Right cardiac atrium (tissue), 5 donors: Measurements from ENCODE around the gene GAGE13. TPM values are rescaled to one million over a fixed set of nuclear protein-coding genes. Genes with fewer than 3 reads are reported as not detected.
"Not testable (repeated sequence)": the region's sequence is repeated elsewhere in the genome, so short reads cannot be mapped to it uniquely, and the experiment has no call there.

Experiments used
- ATAC-seq, 2 donors: fragments of 200-7000 bp; cut with Tn5 transposase; one replicate each; pipeline versions ENCODE4 v1.8.0 to v1.9.1; 2020; ENCODE audit warnings: moderate library complexity in 2 of 2, mild to moderate bottlenecking in 1 of 2
- DNase-seq, 3 donors: peaks; one replicate each; pipeline ENCODE4 v3.0.0-alpha.2; 2020
- H3K27ac ChIP-seq: one replicate; pipeline ENCODE4 v1.5.1; 2013; ENCODE audit warnings: mild to moderate bottlenecking, low read length, control low read depth, moderate library complexity
- H3K27me3 ChIP-seq: one replicate; pipeline ENCODE4 v1.6.1; 2013; ENCODE audit not compliant: control insufficient read depth, insufficient read depth
- H3K4me1 ChIP-seq: one replicate; pipeline ENCODE4 v1.6.1; 2013; ENCODE audit warnings: low read length; ENCODE audit not compliant: control insufficient read depth, insufficient read depth
- H3K4me3 ChIP-seq: one replicate; pipeline ENCODE4 v1.5.1; 2013; ENCODE audit warnings: low read length, control low read depth
- H3K9me3 ChIP-seq: one replicate; pipeline ENCODE4 v1.6.1; 2013; ENCODE audit warnings: low read length; ENCODE audit not compliant: control insufficient read depth
- WGBS: extraction: QIAGEN DNeasy Blood & Tissue Kit; methylation state at CpG from one replicate; pipeline ENCODE4 v1.1.7; 2013; 5-methylcytosine and 5-hydroxymethylcytosine counted together
- intact Hi-C, 4 donors: fragments of 100-400 bp; cut with DNase I; formaldehyde crosslinking; loops; one replicate each; pipeline versions ENCODE4 v1.11.0 to v1.14.0; 2022 to 2023
- polyA plus RNA-seq: library from polyadenylated mRNA; stranded (reverse); fragments of 200-250 nt; gene quantifications from one replicate; pipeline ENCODE4 v1.2.3, GENCODE V29; 2013
- total RNA-seq, 4 donors: library from RNA; stranded (reverse); fragmentation: NEBNext Ultra II Directional; extraction: Animal tissue kit (Norgen Biotek cat#: 25700); gene quantifications; one replicate each; pipeline ENCODE4 v1.2.1, GENCODE V29; 2021
- donor health status: healthy with polysubstance abuse.
- donor health status: DM: no; HTN: yes; CAD: no.
- donor health status: DM: no; HTN: no; CAD: no.
- donor health status: DM: no; HTN: yes; CAD: no; lungs with severe emphysema.
- donor health status: DM: yes; HTN: yes; CAD: no.

The GAGE13 gene
- total and polyA plus RNA-seq, 5 donors = not detected

DNA sequence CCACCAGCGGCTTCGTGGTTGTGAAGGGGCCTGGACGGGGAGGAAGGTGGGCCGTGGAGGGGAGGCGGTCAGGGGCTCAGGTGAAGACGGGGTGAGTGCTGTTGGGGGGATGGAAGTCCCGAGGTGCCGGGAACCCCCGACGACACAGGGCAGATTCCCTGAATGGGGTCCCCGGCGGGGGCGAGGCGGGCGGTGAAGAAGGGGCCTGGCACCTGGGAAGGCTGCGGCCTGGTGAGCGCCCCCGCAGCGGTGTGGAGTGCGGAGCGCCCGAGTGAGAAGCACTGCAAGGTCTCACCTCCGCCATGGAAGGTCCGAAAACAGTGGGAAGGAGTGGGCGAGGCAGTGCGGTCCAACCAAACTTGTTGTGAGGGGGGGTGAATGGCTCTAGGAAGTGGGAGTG lies 459 bp downstream of the GAGE13 start:
- H3K27ac ChIP-seq, ATAC-seq, H3K4me1 ChIP-seq, H3K27me3 ChIP-seq, intact Hi-C loops, H3K9me3 ChIP-seq, H3K4me3 ChIP-seq: not testable (repeated sequence)
- no CpG with 5 or more reads among the region's 26 CpGs for WGBS
- DNase-seq = peak in 1 of 3 donors; percentile 62

DNA sequence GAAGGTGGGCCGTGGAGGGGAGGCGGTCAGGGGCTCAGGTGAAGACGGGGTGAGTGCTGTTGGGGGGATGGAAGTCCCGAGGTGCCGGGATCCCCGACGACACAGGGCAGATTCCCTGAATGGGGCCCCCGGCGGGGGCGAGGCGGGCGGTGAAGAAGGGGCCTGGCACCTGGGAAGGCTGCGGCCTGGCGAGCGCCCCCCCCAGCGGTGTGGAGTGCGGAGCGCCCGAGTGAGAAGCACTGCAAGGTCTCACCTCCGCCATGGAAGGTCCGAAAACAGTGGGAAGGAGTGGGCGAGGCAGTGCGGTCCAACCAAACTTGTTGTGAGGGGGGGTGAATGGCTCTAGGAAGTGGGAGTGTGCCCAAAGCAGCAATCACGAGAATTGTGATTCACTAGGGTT lies 10.1 kb downstream of the GAGE13 start:
- intact Hi-C loops, H3K27ac ChIP-seq, H3K27me3 ChIP-seq, H3K9me3 ChIP-seq, ATAC-seq, H3K4me3 ChIP-seq, H3K4me1 ChIP-seq: not testable (repeated sequence)
- DNase-seq = peak; percentile 10 to 79 (median 25)
- WGBS = 93% methylated on average over 12 of the region's 24 CpGs

GRCh38 chrX:49344496-49345175 lies 13.3 kb downstream of the GAGE13 start:
- H3K4me3 ChIP-seq, ATAC-seq, H3K9me3 ChIP-seq, H3K27me3 ChIP-seq, intact Hi-C loops, DNase-seq, H3K27ac ChIP-seq, H3K4me1 ChIP-seq: not testable (repeated sequence)
- WGBS = 74% methylated on average over 11 of the region's 15 CpGs

- H3K27ac ChIP-seq, ATAC-seq, intact Hi-C loops, DNase-seq, H3K4me3 ChIP-seq, H3K4me1 ChIP-seq, H3K27me3 ChIP-seq, H3K9me3 ChIP-seq: not testable (repeated sequence)
- WGBS = 83% methylated on average over 6 of the region's 10 CpGs
Measured at GRCh38 chrX:49345402-49345801, 14.0 kb downstream of the GAGE13 start.

DNA sequence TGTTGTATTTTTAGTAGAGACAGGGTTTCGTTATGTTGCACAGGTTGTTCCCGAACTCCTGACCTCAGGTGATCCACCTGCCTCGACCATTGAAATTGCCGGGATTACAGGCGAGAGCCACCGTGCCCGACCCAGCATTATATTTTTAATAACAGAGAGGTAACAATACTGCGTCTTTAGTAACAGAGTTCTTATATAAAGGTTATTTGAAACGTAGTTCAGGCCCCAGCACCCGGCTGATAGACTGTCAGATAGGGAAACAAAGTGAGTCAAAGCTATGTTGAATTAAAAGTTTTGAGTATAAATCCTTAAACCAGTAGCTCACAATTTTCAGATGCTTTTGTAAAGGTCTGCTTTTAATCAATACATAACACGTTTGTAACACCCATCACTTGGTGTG lies 14.8 kb downstream of the GAGE13 start:
- peak in 1 of 3 donors; percentile 45 for DNase-seq
- H3K4me1 ChIP-seq, ATAC-seq, intact Hi-C loops, H3K27me3 ChIP-seq, H3K9me3 ChIP-seq, H3K4me3 ChIP-seq, H3K27ac ChIP-seq: not testable (repeated sequence)
- WGBS = 88% methylated on average over 7 of the region's 11 CpGs

Other genes starting within 250 kb of the GAGE13 start
- gene GPKOW, start 207.8 kb upstream of the GAGE13 start, total RNA-seq = 10 to 100 TPM; 17.4 to 20.1 (median 18.1) TPM
- gene GPKOW, start 207.8 kb upstream of the GAGE13 start, polyA plus RNA-seq = 14.2 TPM
- gene MAGIX, start 168.8 kb upstream of the GAGE13 start, total RNA-seq = 10 to 100 TPM in 3 of 4 donors, 1 to 10 TPM in 1; 9.0 to 16.6 (median 15.4) TPM
- 16.5 TPM for gene MAGIX, start 168.8 kb upstream of the GAGE13 start, polyA plus RNA-seq
- gene PLP2, start 159.7 kb upstream of the GAGE13 start, total RNA-seq = 10 to 100 TPM; 83.0 to 96.4 (median 87.0) TPM
- 89.0 TPM for gene PLP2, start 159.7 kb upstream of the GAGE13 start, polyA plus RNA-seq
- 10 to 100 TPM in 3 of 4 donors, 1 to 10 TPM in 1; 9.0 to 12.1 (median 11.0) TPM for gene PRICKLE3, start 145.2 kb upstream of the GAGE13 start, total RNA-seq
- 8.5 TPM for gene PRICKLE3, start 145.2 kb upstream of the GAGE13 start, polyA plus RNA-seq
- 1 to 10 TPM; 2.1 to 3.1 (median 2.4) TPM for gene SYP, start 131.4 kb upstream of the GAGE13 start, total RNA-seq
- gene SYP, start 131.4 kb upstream of the GAGE13 start, polyA plus RNA-seq = 3.0 TPM
- gene CACNA1F, start 98.2 kb upstream of the GAGE13 start, total RNA-seq = under 1 TPM; 0.17 to 0.78 (median 0.19) TPM
- 0.09 TPM for gene CACNA1F, start 98.2 kb upstream of the GAGE13 start, polyA plus RNA-seq
- gene CCDC22, start 96.1 kb upstream of the GAGE13 start, total RNA-seq = 10 to 100 TPM in 3 of 4 donors, 1 to 10 TPM in 1; 9.2 to 13.7 (median 12.2) TPM
- gene CCDC22, start 96.1 kb upstream of the GAGE13 start, polyA plus RNA-seq = 8.5 TPM
- gene FOXP3, start 66.9 kb upstream of the GAGE13 start, total RNA-seq = under 1 TPM in 2 of 4 donors, not detected in 2; 0.09 to 0.28 TPM
- gene FOXP3, start 66.9 kb upstream of the GAGE13 start, polyA plus RNA-seq = 0.05 TPM
- gene PPP1R3F, start 61.8 kb upstream of the GAGE13 start, total RNA-seq = 10 to 100 TPM; 23.8 to 29.3 (median 25.5) TPM
- gene PPP1R3F, start 61.8 kb upstream of the GAGE13 start, polyA plus RNA-seq = 23.5 TPM
- gene GAGE10, start 27.9 kb upstream of the GAGE13 start, total RNA-seq = not detected
- not detected for gene GAGE10, start 27.9 kb upstream of the GAGE13 start, polyA plus RNA-seq
- gene GAGE12J, start 9.5 kb upstream of the GAGE13 start, total RNA-seq = not detected
- not detected for gene GAGE12J, start 9.5 kb upstream of the GAGE13 start, polyA plus RNA-seq
- gene GAGE12C, start 200.6 kb downstream of the GAGE13 start, total RNA-seq = not detected
- not detected for gene GAGE12C, start 200.6 kb downstream of the GAGE13 start, polyA plus RNA-seq
- gene GAGE12D, start 210.2 kb downstream of the GAGE13 start, total RNA-seq = not detected
- not detected for gene GAGE12D, start 210.2 kb downstream of the GAGE13 start, polyA plus RNA-seq
- not detected for gene GAGE12E, start 219.7 kb downstream of the GAGE13 start, total RNA-seq
- gene GAGE12E, start 219.7 kb downstream of the GAGE13 start, polyA plus RNA-seq = not detected
- not detected for gene GAGE12F, start 229.3 kb downstream of the GAGE13 start, total RNA-seq
- gene GAGE12F, start 229.3 kb downstream of the GAGE13 start, polyA plus RNA-seq = not detected
- not detected for gene GAGE12G, start 238.8 kb downstream of the GAGE13 start, total RNA-seq
- not detected for gene GAGE12G, start 238.8 kb downstream of the GAGE13 start, polyA plus RNA-seq
- gene GAGE12H, start 248.4 kb downstream of the GAGE13 start, total RNA-seq = not detected
- gene GAGE12H, start 248.4 kb downstream of the GAGE13 start, polyA plus RNA-seq = not detected